Activated CD4-positive, alpha-beta T cell treated with anti-CD3 and anti-CD28 coated beads, Interleukin-10, Interleukin-2, amounts not matched to agents 100 ng/mL and 50 ng/mL, durations not matched to agents 16 hours and 8 hours (primary cell): ENCODE results near the gene CASKIN2.

ENCODE experiments used
- DNase-seq: peaks from one replicate; pipeline ENCODE4 v3.0.0-alpha.2; 2020

The CASKIN2 gene, protein sequence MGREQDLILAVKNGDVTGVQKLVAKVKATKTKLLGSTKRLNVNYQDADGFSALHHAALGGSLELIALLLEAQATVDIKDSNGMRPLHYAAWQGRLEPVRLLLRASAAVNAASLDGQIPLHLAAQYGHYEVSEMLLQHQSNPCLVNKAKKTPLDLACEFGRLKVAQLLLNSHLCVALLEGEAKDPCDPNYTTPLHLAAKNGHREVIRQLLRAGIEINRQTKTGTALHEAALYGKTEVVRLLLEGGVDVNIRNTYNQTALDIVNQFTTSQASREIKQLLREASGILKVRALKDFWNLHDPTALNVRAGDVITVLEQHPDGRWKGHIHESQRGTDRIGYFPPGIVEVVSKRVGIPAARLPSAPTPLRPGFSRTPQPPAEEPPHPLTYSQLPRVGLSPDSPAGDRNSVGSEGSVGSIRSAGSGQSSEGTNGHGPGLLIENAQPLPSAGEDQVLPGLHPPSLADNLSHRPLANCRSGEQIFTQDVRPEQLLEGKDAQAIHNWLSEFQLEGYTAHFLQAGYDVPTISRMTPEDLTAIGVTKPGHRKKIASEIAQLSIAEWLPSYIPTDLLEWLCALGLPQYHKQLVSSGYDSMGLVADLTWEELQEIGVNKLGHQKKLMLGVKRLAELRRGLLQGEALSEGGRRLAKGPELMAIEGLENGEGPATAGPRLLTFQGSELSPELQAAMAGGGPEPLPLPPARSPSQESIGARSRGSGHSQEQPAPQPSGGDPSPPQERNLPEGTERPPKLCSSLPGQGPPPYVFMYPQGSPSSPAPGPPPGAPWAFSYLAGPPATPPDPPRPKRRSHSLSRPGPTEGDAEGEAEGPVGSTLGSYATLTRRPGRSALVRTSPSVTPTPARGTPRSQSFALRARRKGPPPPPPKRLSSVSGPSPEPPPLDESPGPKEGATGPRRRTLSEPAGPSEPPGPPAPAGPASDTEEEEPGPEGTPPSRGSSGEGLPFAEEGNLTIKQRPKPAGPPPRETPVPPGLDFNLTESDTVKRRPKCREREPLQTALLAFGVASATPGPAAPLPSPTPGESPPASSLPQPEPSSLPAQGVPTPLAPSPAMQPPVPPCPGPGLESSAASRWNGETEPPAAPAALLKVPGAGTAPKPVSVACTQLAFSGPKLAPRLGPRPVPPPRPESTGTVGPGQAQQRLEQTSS (N-terminal part only)

DNA sequence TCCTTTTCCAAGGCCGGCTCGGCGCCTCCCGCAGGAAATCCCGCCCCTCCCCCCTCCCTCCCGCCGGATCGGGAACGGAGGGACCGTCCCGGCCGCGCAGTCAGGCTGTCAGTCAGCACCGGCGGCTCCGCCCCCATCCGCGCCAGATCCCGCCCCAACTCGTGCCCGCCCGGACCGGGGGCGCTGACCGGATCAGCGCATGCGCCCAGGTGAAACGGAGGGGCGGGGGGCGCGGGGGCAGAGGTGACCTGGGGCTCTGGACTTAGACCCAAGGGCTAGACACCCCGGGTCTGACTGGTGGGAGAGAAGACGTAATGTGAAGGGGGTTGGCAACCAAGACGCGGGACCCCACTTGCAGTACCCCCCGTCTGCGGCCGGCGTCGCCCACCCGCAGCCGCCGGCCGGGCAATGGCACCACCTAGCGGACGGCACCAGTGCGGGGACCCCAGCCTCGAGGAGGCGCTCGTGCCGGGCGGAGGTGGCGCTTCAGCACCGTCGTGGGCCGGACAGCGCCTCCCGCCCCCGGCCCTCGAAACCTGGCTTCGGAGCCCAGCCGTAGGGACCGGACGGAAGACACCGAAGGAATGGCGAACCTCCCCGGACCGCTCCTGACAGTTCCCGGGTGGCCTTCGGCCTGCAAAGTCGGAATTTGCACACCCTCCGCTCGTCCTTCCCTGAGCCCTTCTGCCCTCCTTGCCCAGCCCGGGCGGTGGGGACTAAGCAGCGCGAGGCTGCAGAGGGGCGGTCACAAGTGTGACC, at the start of gene CASKIN2:
Gene CASKIN2, minus strand, starts transcription at position 42 of the 759 bp plus-strand sequence. CDS start 1,733 bp downstream, outside the sequence.
- peak; percentile 91 for DNase-seq

- no peak for DNase-seq
Observed at GRCh38 chr17:75565066-75565465, 49.7 kb upstream of the CASKIN2 start.

GRCh38 chr17:75564195-75564594, 48.9 kb upstream of the CASKIN2 start:
- DNase-seq, result no peak

- DNase-seq, result no peak
Observed at GRCh38 chr17:75563063-75563758, 47.9 kb upstream of the CASKIN2 start.

- DNase-seq, result no peak
Observed at GRCh38 chr17:75561927-75562603, 46.7 kb upstream of the CASKIN2 start.

- DNase-seq, result no peak
Observed at GRCh38 chr17:75559958-75560533, 44.7 kb upstream of the CASKIN2 start.

DNA sequence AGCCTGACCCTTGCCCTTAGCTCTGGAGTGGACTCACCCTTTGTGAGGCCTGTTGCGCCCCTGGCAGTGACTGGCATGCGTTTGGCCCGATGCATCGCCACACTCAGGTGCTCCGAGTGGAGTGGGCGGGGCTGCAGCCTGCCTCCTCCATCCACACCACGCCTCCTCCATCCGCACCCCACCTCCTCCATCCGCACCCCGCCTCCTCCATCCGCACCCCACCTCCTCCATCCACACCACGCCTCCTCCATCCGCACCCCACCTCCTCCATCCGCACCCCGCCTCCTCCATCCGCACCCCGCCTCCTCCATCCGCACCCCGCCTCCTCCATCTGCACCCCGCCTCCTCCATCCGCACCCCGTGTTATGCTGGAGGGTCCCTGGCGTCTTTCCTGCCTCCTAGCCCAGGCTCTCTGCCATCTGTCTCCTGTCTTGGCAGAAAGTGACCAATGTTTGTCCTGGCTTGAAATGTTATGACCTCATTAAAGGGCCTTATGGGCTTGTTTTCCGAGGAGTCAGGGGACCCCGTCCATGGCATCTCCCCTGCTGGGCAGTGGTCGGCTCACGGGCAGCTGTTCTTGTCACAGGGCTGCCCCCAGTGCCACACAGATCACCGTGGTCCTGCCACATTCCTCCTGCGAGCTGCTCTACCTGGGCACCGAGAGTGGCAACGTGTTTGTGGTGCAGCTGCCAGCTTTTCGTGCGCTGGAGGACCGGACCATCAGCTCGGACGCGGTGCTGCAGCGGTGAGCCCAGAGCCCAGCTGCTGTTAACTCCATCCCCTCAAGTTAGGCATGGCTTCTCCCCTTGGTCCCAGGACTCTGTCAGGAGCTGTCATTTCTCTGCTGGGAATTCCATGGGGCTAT, 43.6 kb upstream of the CASKIN2 start:
- DNase-seq, result no peak

GRCh38 chr17:75557852-75558665, 42.7 kb upstream of the CASKIN2 start:
- DNase-seq, result no peak

DNA sequence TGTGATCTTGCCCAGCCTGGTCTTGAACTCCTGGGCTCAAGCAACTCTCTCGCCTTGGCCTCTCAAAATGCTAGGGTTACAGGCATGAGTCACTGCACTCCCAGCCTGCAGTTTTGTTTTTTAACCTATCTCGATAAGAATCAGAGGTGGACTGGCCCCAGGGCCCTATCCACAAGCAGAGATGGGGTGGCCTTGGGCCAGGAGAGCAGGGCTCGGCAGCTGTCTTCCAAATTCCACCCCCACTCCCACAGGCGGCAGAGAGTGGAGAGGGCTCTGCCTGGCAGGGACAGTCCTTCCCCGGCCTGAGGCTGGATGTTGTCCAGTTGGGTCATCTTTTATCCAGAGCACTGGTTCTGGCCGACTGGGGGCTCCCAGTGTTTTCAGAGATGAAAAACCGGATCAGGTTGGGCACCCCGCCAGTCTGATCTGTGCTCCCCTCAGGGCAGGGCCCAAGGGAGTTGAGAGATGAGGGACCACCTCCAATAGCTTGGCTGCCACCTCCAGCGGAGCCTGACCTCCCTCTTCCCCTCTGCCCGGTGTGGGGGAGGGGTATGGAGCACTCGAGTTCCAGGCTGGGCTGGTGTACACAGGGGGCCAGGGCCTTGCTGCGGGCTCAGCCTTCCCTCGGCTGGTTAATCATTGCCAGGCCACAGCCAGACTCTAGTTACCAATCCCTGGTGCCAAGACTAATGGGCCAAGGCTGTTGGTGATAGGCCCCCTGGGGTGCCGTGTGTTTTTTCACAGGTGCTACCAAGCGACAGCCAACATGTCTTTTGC, 41.9 kb upstream of the CASKIN2 start:
- no peak for DNase-seq

DNA sequence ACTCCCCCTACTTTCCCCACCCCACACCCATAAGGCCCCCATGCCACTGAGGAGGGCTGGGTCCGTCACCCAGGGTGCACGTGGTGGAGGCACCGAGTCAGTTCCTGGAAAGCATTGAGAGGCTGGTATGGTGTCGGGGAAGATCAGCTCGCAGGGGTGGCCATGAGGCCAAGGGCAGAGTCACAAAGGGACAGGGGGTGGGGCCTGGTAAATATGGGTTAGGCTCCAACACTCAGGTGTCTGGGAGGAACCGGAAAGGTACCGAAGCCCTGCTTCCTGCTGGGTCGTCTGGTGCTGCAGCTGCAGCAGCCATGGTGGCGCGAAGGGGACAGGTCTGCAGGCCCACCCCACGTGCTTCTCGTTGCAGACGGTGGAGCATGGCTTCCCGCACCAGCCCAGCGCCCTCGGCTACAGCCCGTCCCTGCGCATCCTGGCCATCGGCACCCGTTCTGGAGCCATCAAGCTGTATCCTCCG, 40.4 kb upstream of the CASKIN2 start:
- DNase-seq, result no peak

GRCh38 chr17:75553295-75554110, 38.2 kb upstream of the CASKIN2 start:
- no peak for DNase-seq

- DNase-seq, result no peak
Observed at GRCh38 chr17:75552425-75553294, 37.3 kb upstream of the CASKIN2 start.

DNA sequence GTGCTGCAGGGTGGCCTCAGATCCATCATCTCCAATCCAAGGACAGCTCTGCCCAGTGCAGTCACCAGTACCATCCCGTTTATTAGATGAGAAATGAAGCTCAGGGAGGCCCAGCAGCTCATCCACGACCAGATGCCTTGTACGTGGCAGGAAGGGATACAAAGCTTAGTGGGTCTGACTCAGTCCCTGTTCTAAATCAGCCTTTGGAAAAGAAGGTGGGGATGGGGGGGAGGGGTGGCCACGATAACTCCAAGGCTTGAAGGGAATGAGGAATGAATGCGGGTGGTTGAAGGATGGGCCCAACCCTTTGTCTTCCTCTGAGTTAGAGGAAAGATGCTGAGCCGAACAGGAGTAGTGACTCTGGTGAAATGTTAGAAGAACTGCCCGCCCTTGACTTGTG, 35.9 kb upstream of the CASKIN2 start:
- no peak for DNase-seq

- DNase-seq, result no peak
Observed at GRCh38 chr17:75550139-75550465, 34.8 kb upstream of the CASKIN2 start.

- no peak for DNase-seq
Observed at GRCh38 chr17:75549246-75550138, 34.2 kb upstream of the CASKIN2 start.
